WI38 (cell line): ENCODE results near the gene B9D2.

ENCODE experiments used
- H3K4me3 ChIP-seq: 2 replicates; pipeline ENCODE4 v1.5.1; 2011; ENCODE audit warnings: low read depth, mild to moderate bottlenecking, control low read depth, low read length
- CTCF ChIP-seq: IDR thresholded peaks from 2 replicates; pipeline ENCODE4 v1.5.1; 2012; ENCODE audit warnings: low read depth, mild to moderate bottlenecking, control low read depth, low read length

The B9D2 gene

GRCh38 chr19:41399091-41399490 is 35.1 kb upstream of the B9D2 start:
- no peak overlapping the region; the same call in 1 of the 2 replicates for H3K4me3 ChIP-seq
- no peak for TF ChIP-seq CTCF

- peak overlapping the region; percentile 100 for H3K4me3 ChIP-seq
- TF ChIP-seq CTCF: no peak
These were observed 34.6 kb upstream of the B9D2 start for GRCh38 chr19:41398598-41398997.

DNA sequence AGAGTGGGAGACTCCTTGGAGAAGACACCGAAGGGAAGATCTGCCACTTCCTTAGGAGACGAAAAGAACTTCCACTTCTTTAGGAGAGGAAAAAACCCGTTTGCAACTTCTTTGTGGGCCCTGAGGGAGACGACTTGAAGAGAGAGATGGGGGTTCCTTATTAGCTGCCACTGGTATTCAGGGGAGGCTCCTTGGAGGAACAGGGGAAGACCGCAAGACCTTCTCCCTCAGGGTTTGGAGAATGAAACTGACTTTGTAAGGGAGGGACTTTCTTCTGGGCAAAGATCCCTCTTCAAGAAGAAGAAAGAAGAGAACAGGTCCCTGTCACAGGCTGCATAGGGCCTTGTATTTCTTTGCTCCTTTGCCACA is 34.1 kb upstream of the B9D2 start:
- TF ChIP-seq CTCF: no peak
- peak overlapping the region; percentile 100 for H3K4me3 ChIP-seq

GRCh38 chr19:41397086-41398049 is 33.4 kb upstream of the B9D2 start, which contains the start of the genes BCKDHA and EXOSC5:
Gene BCKDHA (plus strand): TSS chr19:41397818. CDS start chr19:41397828, 10 bp downstream.
Gene EXOSC5 (minus strand): TSS chr19:41397359. CDS start chr19:41397328, 31 bp downstream.
- TF ChIP-seq CTCF: no peak
- peak within 1 kb of the TSS; percentile 100 for H3K4me3 ChIP-seq

- no peak for TF ChIP-seq CTCF
- H3K4me3 ChIP-seq: no peak overlapping the region
These were observed 31.4 kb upstream of the B9D2 start for GRCh38 chr19:41395355-41395754.

DNA sequence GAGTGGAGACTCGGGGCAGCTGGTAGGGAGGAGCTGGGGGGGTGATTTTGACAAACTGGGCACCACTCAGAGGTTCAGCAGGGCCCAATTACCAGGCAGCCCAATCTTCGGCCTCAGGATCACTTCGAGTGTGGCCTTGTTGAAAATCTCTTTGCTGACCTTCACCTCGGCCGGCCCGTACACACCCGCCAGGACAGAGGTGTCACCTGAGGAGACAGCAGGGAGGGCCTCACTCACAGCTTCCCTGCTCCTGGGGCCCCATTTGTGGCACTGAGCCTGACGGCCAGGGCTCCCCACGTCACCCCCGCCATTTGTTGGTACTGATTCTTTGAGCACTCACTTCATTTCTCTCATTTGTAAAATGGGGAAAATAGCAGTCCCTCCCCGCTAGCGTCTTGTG is 28.8 kb upstream of the B9D2 start:
- H3K4me3 ChIP-seq: no peak overlapping the region
- no peak for TF ChIP-seq CTCF

GRCh38 chr19:41391618-41392017 is 27.7 kb upstream of the B9D2 start:
- no peak for TF ChIP-seq CTCF

More at GRCh38 chr19:41391618-41392017, 27.7 kb upstream of the B9D2 start:
- no peak overlapping the region for H3K4me3 ChIP-seq
